Measurements from ENCODE around the gene REEP2. TPM values are rescaled to one million over a fixed set of nuclear protein-coding genes. Genes with fewer than 3 reads are reported as not detected.
A peak's percentile ranks its signal among the peaks of the same experiment; 100 is the strongest.

The REEP2 gene
- total RNA-seq, 1 donor from 2014 or later, result 17.4 TPM

GRCh38 chr5:138490648-138491283, 51.9 kb downstream of the REEP2 start:
- H3K4me2 ChIP-seq, result peak overlapping the region; percentile 85
- no peaks in the 10 kb centered on the region for H3K36me3 Mint-ChIP-seq

GRCh38 chr5:138491284-138491648, 52.4 kb downstream of the REEP2 start:
- H3K4me2 ChIP-seq, result peak overlapping the region; percentile 85
- Mint-ChIP-seq H3K36me3 (no peaks in the 10 kb centered on the region), H3K27ac (peak overlapping the region; percentile 18), H3K4me3 (peak overlapping the region; percentile 82), H3K27me3 (ENCODE audit: insufficient read depth, low read depth) (peaks cover 15% of the 10 kb centered on the region), H3K4me1 (peaks cover 49% of the 10 kb centered on the region), H3K9me3 (no peaks in the 10 kb centered on the region)
- H3K9me3 ChIP-seq (ENCODE audit: low read depth), result no peaks in the 10 kb centered on the region
- TF ChIP-seq EZH2phosphoT487 (IDR thresholded peaks at IDR 0.05) (no peak), EZH2 (IDR thresholded peaks at IDR 0.05) (no peak), CTCF (IDR thresholded peaks at IDR 0.05) (no peak)
- H3K4me3 ChIP-seq, result peak overlapping the region; percentile 55
- peak overlapping the region; percentile 22 for H2AFZ ChIP-seq (replicated peaks)
- H4K20me1 ChIP-seq (ENCODE audit: low read depth), result no peaks in the 10 kb centered on the region
- no peak overlapping the region for H3K9ac ChIP-seq
- DNase-seq (ENCODE audit: low spot score), result no peak
- H3K79me2 ChIP-seq (ENCODE audit: low read depth), result no peaks in the 10 kb centered on the region
- peaks cover 31% of the 10 kb centered on the region for H3K4me1 ChIP-seq
- no peak overlapping the region for H3K27ac ChIP-seq
- H3F3A ChIP-seq (ENCODE audit: low read depth), result peaks cover 40% of the 10 kb centered on the region
- H3K36me3 ChIP-seq, result no peaks in the 10 kb centered on the region
- H3K27me3 ChIP-seq, result peaks cover 31% of the 10 kb centered on the region

More at GRCh38 chr5:138490648-138491283, 51.9 kb downstream of the REEP2 start:
- no peak for DNase-seq (ENCODE audit: low spot score)
- H3F3A ChIP-seq (ENCODE audit: low read depth), result peaks cover 40% of the 10 kb centered on the region
- Mint-ChIP-seq H3K27ac (peak overlapping the region; percentile 18), H3K4me3 (peak overlapping the region; percentile 82), H3K4me1 (peaks cover 49% of the 10 kb centered on the region), H3K9me3 (no peaks in the 10 kb centered on the region), H3K27me3 (ENCODE audit: insufficient read depth, low read depth) (peaks cover 15% of the 10 kb centered on the region)
- H3K4me3 ChIP-seq, result no peak overlapping the region
- H3K27me3 ChIP-seq, result peaks cover 31% of the 10 kb centered on the region
- no peak overlapping the region for H3K27ac ChIP-seq
- H2AFZ ChIP-seq (replicated peaks), result no peak overlapping the region
- no peaks in the 10 kb centered on the region for H3K36me3 ChIP-seq
- H3K9me3 ChIP-seq (ENCODE audit: low read depth), result no peaks in the 10 kb centered on the region
- peaks cover 31% of the 10 kb centered on the region for H3K4me1 ChIP-seq
- no peak for TF ChIP-seq EZH2phosphoT487 (IDR thresholded peaks at IDR 0.05)
- TF ChIP-seq EZH2 (IDR thresholded peaks at IDR 0.05), result no peak
- no peak for TF ChIP-seq CTCF (IDR thresholded peaks at IDR 0.05)
- H3K79me2 ChIP-seq (ENCODE audit: low read depth), result no peaks in the 10 kb centered on the region
- no peaks in the 10 kb centered on the region for H4K20me1 ChIP-seq (ENCODE audit: low read depth)
- no peak overlapping the region for H3K9ac ChIP-seq

- Histone ChIP-seq H3K79me2 (ENCODE audit: low read depth) (no peaks in the 10 kb centered on the region), H3K9me3 (ENCODE audit: low read depth) (no peaks in the 10 kb centered on the region), H3K4me1 (peaks cover 31% of the 10 kb centered on the region), H3K9ac (peak overlapping the region; percentile 42), H3K27me3 (peaks cover 31% of the 10 kb centered on the region), H3K4me2 (peak overlapping the region; percentile 85), H3K4me3 (peak overlapping the region; percentile 55), H2AFZ (replicated peaks) (peak overlapping the region; percentile 22), H4K20me1 (ENCODE audit: low read depth) (no peaks in the 10 kb centered on the region), H3K36me3 (no peaks in the 10 kb centered on the region), H3F3A (ENCODE audit: low read depth) (peaks cover 40% of the 10 kb centered on the region), H3K27ac (no peak overlapping the region)
- peak; percentile 88 for DNase-seq (ENCODE audit: low spot score)
- no peak for TF ChIP-seq EZH2phosphoT487 (IDR thresholded peaks at IDR 0.05)
- TF ChIP-seq CTCF (IDR thresholded peaks at IDR 0.05), result no peak
- no peak for TF ChIP-seq EZH2 (IDR thresholded peaks at IDR 0.05)
- H3K27me3 Mint-ChIP-seq (ENCODE audit: insufficient read depth, low read depth), result peaks cover 15% of the 10 kb centered on the region
- peak overlapping the region; percentile 97 for H3K27ac Mint-ChIP-seq
- H3K9me3 Mint-ChIP-seq, result no peaks in the 10 kb centered on the region
- H3K36me3 Mint-ChIP-seq, result no peaks in the 10 kb centered on the region
- peak overlapping the region; percentile 89 for H3K4me3 Mint-ChIP-seq
- peaks cover 46% of the 10 kb centered on the region for H3K4me1 Mint-ChIP-seq
Observed at GRCh38 chr5:138491669-138492559, 53.1 kb downstream of the REEP2 start.

Measured in neural progenitor cell (in vitro differentiated cells).